ENCODE results near the gene CCDC175.
A peak's percentile ranks its signal among the peaks of the same experiment; 100 is the strongest.

Gene CCDC175

GRCh38 chr14:59482541-59483331 lies 93.9 kb downstream of the CCDC175 start:
- DNase-seq (ENCODE audit: low spot score) = peak; percentile 63

- DNase-seq (ENCODE audit: low spot score) = no peak
These were observed 94.6 kb downstream of the CCDC175 start for GRCh38 chr14:59481871-59482540.

- no peak for DNase-seq (ENCODE audit: low spot score)
These were observed 95.2 kb downstream of the CCDC175 start for GRCh38 chr14:59481407-59481806.

GRCh38 chr14:59480166-59480565 lies 96.4 kb downstream of the CCDC175 start:
- DNase-seq (ENCODE audit: low spot score) = no peak

GRCh38 chr14:59478540-59478939 lies 98.1 kb downstream of the CCDC175 start:
- no peak for DNase-seq (ENCODE audit: low spot score)

- no peak for DNase-seq (ENCODE audit: low spot score)
These were observed 100.9 kb downstream of the CCDC175 start for GRCh38 chr14:59475709-59476108.

GRCh38 chr14:59474172-59474571 lies 102.4 kb downstream of the CCDC175 start:
- DNase-seq (ENCODE audit: low spot score) = no peak

- no peak for DNase-seq (ENCODE audit: low spot score)
These were observed 111.1 kb downstream of the CCDC175 start, which contains the start of gene GPR135 for GRCh38 chr14:59465316-59466135. TSS of gene GPR135 (minus strand) at chr14:59465380. CDS start at chr14:59465226, 154 bp downstream.

- DNase-seq (ENCODE audit: low spot score) = no peak
These were observed 111.9 kb downstream of the CCDC175 start for GRCh38 chr14:59464486-59465315.

- no peak for DNase-seq (ENCODE audit: low spot score)
These were observed 112.7 kb downstream of the CCDC175 start for GRCh38 chr14:59463787-59464485.

GRCh38 chr14:59461891-59462290 lies 114.7 kb downstream of the CCDC175 start:
- DNase-seq (ENCODE audit: low spot score) = no peak

GRCh38 chr14:59460378-59460777 lies 116.2 kb downstream of the CCDC175 start:
- no peak for DNase-seq (ENCODE audit: low spot score)

GRCh38 chr14:59458486-59458885 lies 118.1 kb downstream of the CCDC175 start:
- DNase-seq (ENCODE audit: low spot score) = no peak

GRCh38 chr14:59455411-59455810 lies 121.2 kb downstream of the CCDC175 start:
- no peak for DNase-seq (ENCODE audit: low spot score)

Measured in COLO829 (cell line).